Osteocyte (in vitro differentiated cells): ENCODE data around the gene TBXAS1. TPM values are rescaled to one million over a fixed set of nuclear protein-coding genes. Genes with fewer than 3 reads are reported as not detected.

Experiments used
- DNase-seq: peaks from one replicate; pipeline ENCODE4 v3.0.0; 2021; ENCODE audit warnings: mixed read lengths; ENCODE audit not compliant: unreplicated experiment; ENCODE audit errors: extremely low spot score
- H3K27ac Mint-ChIP-seq: one replicate; pipeline ENCODE4 v1.8.0; 2021; ENCODE audit warnings: mild to moderate bottlenecking, mixed read lengths; ENCODE audit not compliant: unreplicated experiment
- H3K27me3 Mint-ChIP-seq: one replicate; pipeline ENCODE4 v1.8.0; 2021; ENCODE audit warnings: mixed read lengths; ENCODE audit not compliant: unreplicated experiment
- H3K36me3 Mint-ChIP-seq: one replicate; pipeline ENCODE4 v1.8.0; 2021; ENCODE audit warnings: mixed read lengths; ENCODE audit not compliant: unreplicated experiment
- H3K4me1 Mint-ChIP-seq: one replicate; pipeline ENCODE4 v1.8.0; 2021; ENCODE audit warnings: mixed read lengths; ENCODE audit not compliant: unreplicated experiment
- H3K4me3 Mint-ChIP-seq: one replicate; pipeline ENCODE4 v1.8.0; 2021; ENCODE audit warnings: mild to moderate bottlenecking, moderate library complexity, mixed read lengths; ENCODE audit not compliant: unreplicated experiment
- H3K9me3 Mint-ChIP-seq: one replicate; pipeline ENCODE4 v1.8.0; 2021; ENCODE audit warnings: mixed read lengths; ENCODE audit not compliant: unreplicated experiment
- total RNA-seq: library from RNA; stranded (reverse); gene quantifications from 2 replicates; pipeline ENCODE4 v1.2.1, GENCODE V29; 2021
- TF ChIP-seq, protein P1 (sequence below): fragments of 200-600 bp; sonication (generic); IDR thresholded peaks from 2 replicates; pipeline ENCODE4 v1.5.0; 2021; ENCODE audit warnings: antibody characterized with exemption, mild to moderate bottlenecking, moderate library complexity

Gene TBXAS1
- total RNA-seq, 1 donor from 2014 or later, result 3.5 TPM

DNA sequence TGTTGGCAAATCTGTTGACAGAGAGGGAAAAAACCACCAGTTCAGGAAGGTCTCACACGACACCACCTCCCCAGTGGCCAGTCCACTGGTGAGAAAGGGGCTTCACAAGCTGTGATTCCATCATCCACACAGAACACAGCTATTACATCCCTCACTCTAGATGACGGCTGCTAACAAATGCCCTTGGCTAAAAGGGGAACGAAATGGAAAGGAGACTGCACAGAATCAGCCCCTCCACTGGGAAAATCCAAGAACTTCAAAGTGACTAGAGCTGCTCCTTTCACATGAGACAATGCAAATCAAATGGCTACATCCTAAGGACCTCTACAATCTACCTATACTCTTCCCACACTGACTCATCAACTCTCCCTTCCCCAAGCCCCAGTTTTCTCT, 228.1 kb downstream of the TBXAS1 start:
- H3K36me3 Mint-ChIP-seq, result peaks cover 29% of the 10 kb centered on the region
- H3K9me3 Mint-ChIP-seq, result no peaks in the 10 kb centered on the region
- H3K4me1 Mint-ChIP-seq, result peaks cover 29% of the 10 kb centered on the region
- H3K27me3 Mint-ChIP-seq, result no peaks in the 10 kb centered on the region
- no peak overlapping the region for H3K4me3 Mint-ChIP-seq
- peak; percentile 46 for DNase-seq
- H3K27ac Mint-ChIP-seq, result no peak overlapping the region
- TF ChIP-seq, protein P1, sequence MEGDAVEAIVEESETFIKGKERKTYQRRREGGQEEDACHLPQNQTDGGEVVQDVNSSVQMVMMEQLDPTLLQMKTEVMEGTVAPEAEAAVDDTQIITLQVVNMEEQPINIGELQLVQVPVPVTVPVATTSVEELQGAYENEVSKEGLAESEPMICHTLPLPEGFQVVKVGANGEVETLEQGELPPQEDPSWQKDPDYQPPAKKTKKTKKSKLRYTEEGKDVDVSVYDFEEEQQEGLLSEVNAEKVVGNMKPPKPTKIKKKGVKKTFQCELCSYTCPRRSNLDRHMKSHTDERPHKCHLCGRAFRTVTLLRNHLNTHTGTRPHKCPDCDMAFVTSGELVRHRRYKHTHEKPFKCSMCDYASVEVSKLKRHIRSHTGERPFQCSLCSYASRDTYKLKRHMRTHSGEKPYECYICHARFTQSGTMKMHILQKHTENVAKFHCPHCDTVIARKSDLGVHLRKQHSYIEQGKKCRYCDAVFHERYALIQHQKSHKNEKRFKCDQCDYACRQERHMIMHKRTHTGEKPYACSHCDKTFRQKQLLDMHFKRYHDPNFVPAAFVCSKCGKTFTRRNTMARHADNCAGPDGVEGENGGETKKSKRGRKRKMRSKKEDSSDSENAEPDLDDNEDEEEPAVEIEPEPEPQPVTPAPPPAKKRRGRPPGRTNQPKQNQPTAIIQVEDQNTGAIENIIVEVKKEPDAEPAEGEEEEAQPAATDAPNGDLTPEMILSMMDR, result no peak

GRCh38 chr7:140058517-140058916, 229.5 kb downstream of the TBXAS1 start:
- TF ChIP-seq, protein P1, result no peak
- no peaks in the 10 kb centered on the region for H3K27me3 Mint-ChIP-seq
- DNase-seq, result peak; percentile 42
- H3K4me1 Mint-ChIP-seq, result peaks cover 30% of the 10 kb centered on the region
- H3K27ac Mint-ChIP-seq, result no peak overlapping the region
- peaks cover 20% of the 10 kb centered on the region for H3K36me3 Mint-ChIP-seq
- no peaks in the 10 kb centered on the region for H3K9me3 Mint-ChIP-seq
- no peak overlapping the region for H3K4me3 Mint-ChIP-seq

DNA sequence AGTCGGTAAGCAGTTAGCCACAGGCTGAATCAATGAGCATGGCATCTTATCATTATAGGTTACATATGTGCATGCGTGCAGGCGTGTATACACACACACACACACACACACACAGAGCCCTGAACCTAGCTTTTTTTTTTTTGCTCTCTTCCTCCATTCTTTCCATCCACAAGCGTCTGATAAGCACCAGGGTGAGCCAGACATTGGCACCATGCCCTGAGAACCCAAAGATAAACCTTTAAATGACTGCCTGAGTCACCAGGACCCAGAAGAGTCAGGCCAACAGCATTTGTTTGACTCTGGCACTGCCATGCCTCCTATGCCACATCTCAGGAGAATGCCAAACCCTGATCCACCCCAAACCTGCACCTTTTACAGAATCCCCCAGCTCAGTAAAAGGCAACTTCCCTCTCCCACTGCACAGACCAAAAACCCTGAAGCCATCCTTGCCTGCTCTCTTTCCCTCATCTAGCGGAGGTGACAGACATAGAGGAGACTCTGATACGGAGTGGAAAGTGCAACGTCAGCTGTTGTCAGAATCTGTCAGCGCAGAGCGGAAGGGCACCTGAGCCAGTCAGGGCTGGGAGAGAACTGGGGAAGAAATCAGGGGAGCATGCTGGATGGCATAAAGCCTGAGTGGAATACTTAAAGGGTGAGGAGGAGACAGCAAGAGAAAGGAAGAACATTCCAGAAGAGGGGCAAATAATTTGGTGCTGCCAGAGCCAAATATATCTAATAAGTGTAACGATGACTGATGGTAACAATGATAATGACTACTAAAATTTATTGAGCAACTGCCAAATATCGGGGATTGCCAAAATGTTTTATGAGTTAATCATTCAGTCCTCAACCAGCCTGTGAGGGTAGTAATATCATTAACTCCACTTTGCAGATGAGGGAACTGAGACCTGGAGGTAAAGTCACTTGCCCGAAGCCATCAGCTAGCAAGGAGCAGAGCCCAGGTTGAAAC, 230.5 kb downstream of the TBXAS1 start:
- peaks cover 15% of the 10 kb centered on the region for H3K36me3 Mint-ChIP-seq
- H3K27ac Mint-ChIP-seq, result peak overlapping the region; percentile 59

DNA sequence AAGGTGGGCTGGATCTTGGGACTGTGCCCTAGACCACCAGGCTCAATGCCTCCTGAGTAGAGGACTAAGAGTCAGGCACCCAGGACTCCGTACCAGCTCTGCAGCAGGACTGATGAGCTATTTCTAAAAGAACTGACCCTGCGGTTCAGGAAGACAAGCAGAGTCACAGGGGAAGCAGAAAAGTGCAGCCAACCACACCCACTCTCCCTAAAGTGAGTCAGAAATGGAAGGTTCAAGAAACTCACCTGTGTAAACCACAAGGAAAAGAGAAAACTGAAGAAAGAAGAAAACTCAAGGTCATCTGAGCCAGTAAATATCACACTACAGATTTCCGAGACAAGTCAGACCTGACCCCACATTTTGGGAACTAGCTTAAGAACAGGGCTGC, 231.2 kb downstream of the TBXAS1 start:
- H3K36me3 Mint-ChIP-seq, result peaks cover 15% of the 10 kb centered on the region
- H3K9me3 Mint-ChIP-seq, result no peaks in the 10 kb centered on the region
- TF ChIP-seq, protein P1, result no peak
- H3K27me3 Mint-ChIP-seq, result no peaks in the 10 kb centered on the region
- H3K4me3 Mint-ChIP-seq, result no peak overlapping the region
- H3K27ac Mint-ChIP-seq, result peak overlapping the region; percentile 59
- peak; percentile 15 for DNase-seq
- peaks cover 32% of the 10 kb centered on the region for H3K4me1 Mint-ChIP-seq

More for the DNA sequence above, 230.5 kb downstream of the TBXAS1 start:
- Mint-ChIP-seq H3K4me1 (peaks cover 32% of the 10 kb centered on the region), H3K4me3 (no peak overlapping the region), H3K27me3 (no peaks in the 10 kb centered on the region), H3K9me3 (no peaks in the 10 kb centered on the region)
- TF ChIP-seq, protein P1, result no peak
- DNase-seq, result peak; percentile 66
